Tibial nerve (tissue), 3 donors: ENCODE measurements around the gene KMT2E.

ENCODE experiments used
- CTCF ChIP-seq, 5 experiments: fragments of 200-600 bp in 3 of 5; fragments of 450-650 bp in 2 of 5; sonication (generic) in 3 of 5; IDR thresholded peaks; one replicate each; pipeline ENCODE4 v1.5.1; 2016 to 2019; ENCODE audit warnings: antibody characterized with exemption in 5 of 5, mild to moderate bottlenecking in 3 of 5, moderate library complexity in 2 of 5
- POLR2A ChIP-seq, 2 donors: fragments of 450-650 bp; IDR thresholded peaks; one replicate each; pipeline ENCODE4 v1.6.1; 2017; ENCODE audit warnings: antibody characterized with exemption in 2 of 2, mild to moderate bottlenecking in 2 of 2, moderate library complexity in 2 of 2

GRCh38 chr7:105141068-105141467, 127.1 kb downstream of the KMT2E start:
- TF ChIP-seq CTCF (IDR thresholded peaks at IDR 0.05) (peak in 4 of 5 experiments; percentile 8 to 32 (median 18)), POLR2A (IDR thresholded peaks at IDR 0.05) (no peak)
